GM12878 (cell line): ENCODE measurements around the gene KRT81.
"Not testable (repeated sequence)": the region's sequence is repeated elsewhere in the genome, so short reads cannot be mapped to it uniquely, and the experiment has no call there.

Experiments used
- ATF7 ChIP-seq: fragments of 450-650 bp; IDR thresholded peaks from 2 replicates; pipeline ENCODE4 v1.6.1; 2016; ENCODE audit warnings: low read depth, mild to moderate bottlenecking
- BRCA1 ChIP-seq: IDR thresholded peaks from 2 replicates; pipeline ENCODE4 v1.6.1; 2011; ENCODE audit warnings: low read depth, low read length, improper control_type of control experiment
- CTCF ChIP-seq, 3 experiments: IDR thresholded peaks in 2 of 3; conservative IDR thresholded peaks in 1 of 3; 2 replicates each; pipeline ENCODE4 v1.5.1; 2011; ENCODE audit warnings: low read depth in 3 of 3, low read length in 3 of 3, mild to moderate bottlenecking in 3 of 3, control low read depth in 2 of 3, moderate library complexity in 2 of 3, inconsistent platforms in 1 of 3, mixed read lengths in 1 of 3; ENCODE audit not compliant: control insufficient read depth in 2 of 3, insufficient read depth in 1 of 3; ENCODE audit errors: extremely low read depth in 1 of 3
- EP300 ChIP-seq, 2 experiments: fragments of 150-350 bp in 1 of 2; IDR thresholded peaks; 2 replicates each; pipeline ENCODE4 v1.6.1; 2011 to 2012; ENCODE audit warnings: low read depth in 2 of 2, low read length in 2 of 2, borderline replicate concordance in 1 of 2, improper control_type of control experiment in 1 of 2, inconsistent platforms in 1 of 2; ENCODE audit not compliant: control insufficient read depth in 1 of 2
- EZH2 ChIP-seq: IDR thresholded peaks from 2 replicates; pipeline ENCODE4 v1.6.1; 2012; ENCODE audit warnings: low read depth, mild to moderate bottlenecking, control low read depth, inconsistent platforms, low read length, borderline replicate concordance; ENCODE audit not compliant: control insufficient read depth
- FOS ChIP-seq: IDR thresholded peaks from 3 replicates; pipeline ENCODE4 v1.6.1; 2011; ENCODE audit warnings: borderline replicate concordance; ENCODE audit not compliant: insufficient read length; ENCODE audit errors: extremely low read depth
- GABPA ChIP-seq: IDR thresholded peaks from 2 replicates; pipeline ENCODE4 v1.6.1; 2014; ENCODE audit warnings: antibody characterized with exemption, low read depth, mild to moderate bottlenecking, inconsistent platforms
- NFYB ChIP-seq: IDR thresholded peaks from 2 replicates; pipeline ENCODE4 v1.6.1; 2011; ENCODE audit warnings: low read depth, mild to moderate bottlenecking, low read length, improper control_type of control experiment, moderate library complexity; ENCODE audit not compliant: insufficient read depth
- TARDBP ChIP-seq: IDR thresholded peaks from 2 replicates; pipeline ENCODE4 v1.6.1; 2016; ENCODE audit warnings: borderline replicate concordance

- not testable (repeated sequence) for TF ChIP-seq EZH2; CTCF (IDR thresholded peaks at IDR 0.05 in 2 of 3, conservative IDR thresholded peaks at IDR 0.05 in 1 of 3; ENCODE audit: control insufficient read depth in 2 of 3, extremely low read depth in 1 of 3, insufficient read depth in 1 of 3, low read depth in 3 of 3, low read length in 3 of 3); TARDBP; GABPA; NFYB; ATF7; BRCA1; EP300 (IDR thresholded peaks at IDR 0.05; ENCODE audit: borderline replicate concordance in 1 of 2, control insufficient read depth in 1 of 2, low read depth in 2 of 2, low read length in 2 of 2); FOS
Measured at GRCh38 chr12:52240247-52240646, 51.1 kb downstream of the KRT81 start.
